ENCODE data around the gene RBM44. TPM values are rescaled to one million over a fixed set of nuclear protein-coding genes. Genes with fewer than 3 reads are reported as not detected.

The RBM44 gene
- total RNA-seq, 4 donors from 2014 or later, result 0.93 to 2.2 (median 1.1) TPM

GRCh38 chr2:237868631-237869342, 70.2 kb downstream of the RBM44 start:
- DNase-seq (ENCODE audit: low spot score in 2 of 2), result peak in 1 of 2 donors; percentile 58
- TF ChIP-seq POLR2A (IDR thresholded peaks at IDR 0.05), result no peak
- no peak for TF ChIP-seq POLR2AphosphoS5 (IDR thresholded peaks at IDR 0.05)
- no peak for TF ChIP-seq EP300 (IDR thresholded peaks at IDR 0.05)
- TF ChIP-seq CTCF (IDR thresholded peaks at IDR 0.05), result no peak
- H3K4me3 ChIP-seq, result no peak overlapping the region

GRCh38 chr2:237869343-237870102, 70.9 kb downstream of the RBM44 start:
- DNase-seq (ENCODE audit: low spot score in 2 of 2), result peak in 1 of 2 donors; percentile 45
- H3K27ac ChIP-seq, result no peak overlapping the region

More at GRCh38 chr2:237868631-237869342, 70.2 kb downstream of the RBM44 start:
- Histone ChIP-seq H3K27me3 (peaks cover 3% of the 10 kb centered on the region), H3K36me3 (no peaks in the 10 kb centered on the region), H3K9me3 (no peaks in the 10 kb centered on the region), H3K4me1 (peaks cover 17% of the 10 kb centered on the region), H3K27ac (no peak overlapping the region)
- 52% methylated on average over 22 of the region's 22 CpGs for WGBS

GRCh38 chr2:237870126-237870525, 71.5 kb downstream of the RBM44 start:
- DNase-seq (ENCODE audit: low spot score in 2 of 2), result peak in 1 of 2 donors; percentile 47
- Histone ChIP-seq H3K27ac (no peak overlapping the region), H3K4me3 (no peak overlapping the region), H3K36me3 (no peaks in the 10 kb centered on the region), H3K9me3 (no peaks in the 10 kb centered on the region), H3K4me1 (peaks cover 17% of the 10 kb centered on the region), H3K27me3 (peaks cover 3% of the 10 kb centered on the region)
- TF ChIP-seq CTCF (IDR thresholded peaks at IDR 0.05), result no peak
- no peak for TF ChIP-seq EP300 (IDR thresholded peaks at IDR 0.05)
- no peak for TF ChIP-seq POLR2A (IDR thresholded peaks at IDR 0.05)
- no peak for TF ChIP-seq POLR2AphosphoS5 (IDR thresholded peaks at IDR 0.05)
- WGBS, result 86% methylated on average over 11 of the region's 11 CpGs

More at GRCh38 chr2:237869343-237870102, 70.9 kb downstream of the RBM44 start:
- no peak overlapping the region for H3K4me3 ChIP-seq
- no peaks in the 10 kb centered on the region for H3K9me3 ChIP-seq
- peaks cover 3% of the 10 kb centered on the region for H3K27me3 ChIP-seq
- 90% methylated on average over 16 of the region's 21 CpGs for WGBS
- no peaks in the 10 kb centered on the region for H3K36me3 ChIP-seq
- H3K4me1 ChIP-seq, result peaks cover 21% of the 10 kb centered on the region
- TF ChIP-seq POLR2AphosphoS5 (IDR thresholded peaks at IDR 0.05) (no peak), POLR2A (IDR thresholded peaks at IDR 0.05) (no peak), EP300 (IDR thresholded peaks at IDR 0.05) (no peak)

GRCh38 chr2:237870754-237871651, 72.4 kb downstream of the RBM44 start:
- no peak overlapping the region for H3K27ac ChIP-seq
- TF ChIP-seq CTCF (IDR thresholded peaks at IDR 0.05) (no peak), POLR2AphosphoS5 (IDR thresholded peaks at IDR 0.05) (no peak), EP300 (IDR thresholded peaks at IDR 0.05) (no peak), POLR2A (IDR thresholded peaks at IDR 0.05) (no peak)
- no peaks in the 10 kb centered on the region for H3K9me3 ChIP-seq
- no peak overlapping the region for H3K4me3 ChIP-seq
- H3K27me3 ChIP-seq, result peaks cover 3% of the 10 kb centered on the region
- H3K4me1 ChIP-seq, result peaks cover 13% of the 10 kb centered on the region
- H3K36me3 ChIP-seq, result no peaks in the 10 kb centered on the region
- peak in 1 of 2 donors; percentile 69 for DNase-seq (ENCODE audit: low spot score in 2 of 2)
- 80% methylated on average over 22 of the region's 23 CpGs for WGBS

GRCh38 chr2:237872178-237872887, 73.8 kb downstream of the RBM44 start:
- no peaks in the 10 kb centered on the region for H3K36me3 ChIP-seq
- peak in 1 of 2 donors; percentile 68 for DNase-seq (ENCODE audit: low spot score in 2 of 2)
- peaks cover 3% of the 10 kb centered on the region for H3K27me3 ChIP-seq
- 89% methylated on average over 17 of the region's 19 CpGs for WGBS
- no peak for TF ChIP-seq EP300 (IDR thresholded peaks at IDR 0.05)
- no peak for TF ChIP-seq CTCF (IDR thresholded peaks at IDR 0.05)
- no peak for TF ChIP-seq POLR2A (IDR thresholded peaks at IDR 0.05)
- TF ChIP-seq POLR2AphosphoS5 (IDR thresholded peaks at IDR 0.05), result no peak
- no peaks in the 10 kb centered on the region for H3K9me3 ChIP-seq
- no peak overlapping the region for H3K27ac ChIP-seq
- H3K4me3 ChIP-seq, result no peak overlapping the region
- peaks cover 13% of the 10 kb centered on the region for H3K4me1 ChIP-seq
